GM21825 (cell line): Measurements from ENCODE around the gene BACE2.

Experiments used
- ATAC-seq: cut with Tn5 transposase; IDR thresholded peaks from one replicate; pipeline ENCODE4 v1.9.1; 2021; ENCODE audit warnings: mild to moderate bottlenecking, moderate library complexity; ENCODE audit not compliant: unreplicated experiment

BACE2 gene

GRCh38 chr21:41317063-41317392 lies 149.1 kb downstream of the BACE2 start:
- ATAC-seq = no peak

DNA sequence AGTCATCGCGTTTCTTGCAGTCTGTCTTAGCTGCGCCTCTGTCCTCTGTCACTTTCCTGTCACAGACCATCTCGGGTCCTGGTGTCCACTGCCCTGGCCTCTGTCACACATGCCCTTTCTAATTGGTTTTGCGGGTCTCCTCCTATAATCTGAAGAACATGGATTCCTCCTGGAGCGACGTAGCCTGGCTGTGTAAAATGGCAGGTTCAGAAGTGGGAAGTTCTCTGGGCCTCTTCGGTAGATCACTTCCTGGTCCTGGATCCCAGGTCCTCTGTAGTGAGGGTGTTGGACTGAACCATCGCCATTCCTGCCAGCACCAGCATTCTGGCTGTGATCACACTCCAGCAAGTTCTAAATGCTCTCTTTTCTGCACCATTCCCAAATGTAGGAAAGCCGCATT lies 149.5 kb downstream of the BACE2 start:
- ATAC-seq = no peak

DNA sequence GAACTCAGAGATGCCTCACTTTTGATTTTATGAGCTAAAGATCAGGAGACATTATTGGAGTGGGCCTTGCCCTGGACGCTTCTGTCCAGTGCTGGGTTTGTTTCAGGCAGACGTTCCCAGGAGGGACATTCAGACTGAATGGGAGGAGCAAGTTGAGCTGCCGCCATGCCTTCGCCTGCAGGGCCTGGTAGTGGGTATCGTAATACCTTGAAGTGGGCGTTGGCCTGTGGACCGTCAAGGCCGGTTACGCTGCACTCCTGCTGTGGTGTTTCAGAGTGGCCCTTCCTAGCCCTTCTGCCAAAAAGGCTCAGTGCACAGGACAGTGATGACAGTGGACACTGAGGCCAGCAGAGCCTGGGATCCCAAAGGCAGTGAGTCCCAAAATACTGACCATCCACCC lies 150.3 kb downstream of the BACE2 start:
- ATAC-seq = no peak

DNA sequence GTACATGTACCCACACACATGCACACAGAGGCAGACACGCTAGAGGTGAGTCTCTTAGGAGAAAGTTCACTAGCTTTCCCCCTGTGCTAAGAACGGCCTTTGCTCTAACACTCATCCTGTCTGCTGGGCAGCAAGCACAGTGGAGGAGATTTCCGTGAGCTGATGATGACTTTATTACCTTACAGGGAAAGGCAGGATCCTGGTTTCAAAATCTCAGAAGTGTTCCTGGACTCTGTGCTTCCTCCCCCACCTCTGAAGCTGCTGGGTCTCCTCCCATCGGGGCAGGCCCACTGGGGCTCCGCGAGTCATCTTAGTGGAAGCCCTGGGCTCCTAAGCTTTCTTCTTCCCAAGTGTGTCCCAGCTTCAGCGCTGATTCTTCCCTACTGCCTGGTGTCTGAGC lies 151.3 kb downstream of the BACE2 start:
- ATAC-seq = no peak

- ATAC-seq = no peak
Observed at GRCh38 chr21:41321211-41321907, 153.4 kb downstream of the BACE2 start.

GRCh38 chr21:41321908-41322495 lies 154.0 kb downstream of the BACE2 start:
- no peak for ATAC-seq

- no peak for ATAC-seq
Observed at GRCh38 chr21:41322496-41323382, 154.8 kb downstream of the BACE2 start.

- no peak for ATAC-seq
Observed at GRCh38 chr21:41325138-41325912, 157.4 kb downstream of the BACE2 start.

- ATAC-seq = no peak
Observed at GRCh38 chr21:41326414-41327080, 158.6 kb downstream of the BACE2 start.

- ATAC-seq = no peak
Observed at GRCh38 chr21:41327753-41328152, 159.8 kb downstream of the BACE2 start.

- ATAC-seq = no peak
Observed at GRCh38 chr21:41328660-41329607, 161.0 kb downstream of the BACE2 start.
